ENCODE results near the gene DMRTB1. TPM values are rescaled to one million over a fixed set of nuclear protein-coding genes. Genes with fewer than 3 reads are reported as not detected.

DMRTB1 gene
- total RNA-seq, 1 donor from 2014 or later: not detected

DNA sequence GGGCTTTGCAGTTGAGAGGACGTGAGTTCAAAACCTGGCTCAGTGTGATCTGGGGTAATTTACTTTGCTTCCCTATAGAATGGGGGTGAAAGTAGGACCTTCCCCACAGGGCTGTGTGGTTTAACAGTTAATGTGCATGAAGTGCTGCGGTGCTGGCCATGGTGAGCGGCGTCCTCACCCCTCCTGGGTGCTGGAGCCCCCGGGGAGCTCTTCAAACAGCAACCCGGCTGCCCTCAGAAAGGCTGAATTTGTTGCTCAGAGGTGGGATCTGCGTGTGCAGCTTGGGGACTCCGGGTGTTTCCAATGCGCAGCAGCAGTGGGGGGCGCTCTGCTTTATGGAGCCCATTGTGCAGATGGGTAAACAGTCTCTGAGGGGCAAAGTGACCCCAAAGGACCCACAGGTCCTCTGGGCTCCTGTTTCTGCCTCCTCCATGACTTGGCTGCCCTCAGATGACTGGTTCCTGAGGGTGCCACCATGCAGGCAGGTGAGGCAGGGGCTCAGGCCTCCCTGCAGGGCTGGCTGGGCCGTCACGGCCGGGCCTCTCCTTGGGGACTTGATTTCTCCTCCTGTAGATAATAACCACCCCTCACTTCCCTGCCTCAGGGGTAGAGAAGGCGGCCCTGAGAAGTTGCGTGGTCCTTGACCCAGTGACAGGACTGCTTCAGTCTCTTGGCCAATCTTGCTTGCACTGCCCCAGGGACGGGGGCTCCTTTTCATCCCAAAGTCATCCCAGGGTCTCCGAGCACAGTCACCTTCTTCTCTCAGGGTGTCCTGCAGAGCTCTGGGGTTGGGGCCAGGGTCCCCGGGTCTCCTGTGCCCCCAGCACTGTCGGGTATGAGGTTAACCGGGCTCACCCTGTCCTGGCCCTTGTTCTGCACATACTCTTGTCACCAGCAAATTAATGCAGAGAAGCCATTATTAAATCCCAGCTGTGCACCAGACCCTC, 40.3 kb downstream of the DMRTB1 start:
- no peaks in the 10 kb centered on the region for H3K36me3 Mint-ChIP-seq
- TF ChIP-seq, protein P1, sequence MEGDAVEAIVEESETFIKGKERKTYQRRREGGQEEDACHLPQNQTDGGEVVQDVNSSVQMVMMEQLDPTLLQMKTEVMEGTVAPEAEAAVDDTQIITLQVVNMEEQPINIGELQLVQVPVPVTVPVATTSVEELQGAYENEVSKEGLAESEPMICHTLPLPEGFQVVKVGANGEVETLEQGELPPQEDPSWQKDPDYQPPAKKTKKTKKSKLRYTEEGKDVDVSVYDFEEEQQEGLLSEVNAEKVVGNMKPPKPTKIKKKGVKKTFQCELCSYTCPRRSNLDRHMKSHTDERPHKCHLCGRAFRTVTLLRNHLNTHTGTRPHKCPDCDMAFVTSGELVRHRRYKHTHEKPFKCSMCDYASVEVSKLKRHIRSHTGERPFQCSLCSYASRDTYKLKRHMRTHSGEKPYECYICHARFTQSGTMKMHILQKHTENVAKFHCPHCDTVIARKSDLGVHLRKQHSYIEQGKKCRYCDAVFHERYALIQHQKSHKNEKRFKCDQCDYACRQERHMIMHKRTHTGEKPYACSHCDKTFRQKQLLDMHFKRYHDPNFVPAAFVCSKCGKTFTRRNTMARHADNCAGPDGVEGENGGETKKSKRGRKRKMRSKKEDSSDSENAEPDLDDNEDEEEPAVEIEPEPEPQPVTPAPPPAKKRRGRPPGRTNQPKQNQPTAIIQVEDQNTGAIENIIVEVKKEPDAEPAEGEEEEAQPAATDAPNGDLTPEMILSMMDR (conservative IDR thresholded peaks at IDR 0.05): no peak
- H3K27ac Mint-ChIP-seq: no peak overlapping the region
- no peak for DNase-seq (ENCODE audit: extremely low spot score, unreplicated experiment)
- no peak overlapping the region for H3K4me3 Mint-ChIP-seq
- peaks cover 16% of the 10 kb centered on the region for H3K4me1 Mint-ChIP-seq (ENCODE audit: unreplicated experiment)
- peaks cover 2% of the 10 kb centered on the region for H3K27me3 Mint-ChIP-seq
- H3K9me3 Mint-ChIP-seq: no peaks in the 10 kb centered on the region

GRCh38 chr1:53500204-53501064, 41.2 kb downstream of the DMRTB1 start:
- Mint-ChIP-seq H3K4me1 (ENCODE audit: unreplicated experiment) (peaks cover 16% of the 10 kb centered on the region), H3K27me3 (peaks cover 2% of the 10 kb centered on the region), H3K4me3 (no peak overlapping the region), H3K27ac (no peak overlapping the region), H3K9me3 (no peaks in the 10 kb centered on the region), H3K36me3 (no peaks in the 10 kb centered on the region)
- no peak for DNase-seq (ENCODE audit: extremely low spot score, unreplicated experiment)
- TF ChIP-seq, protein P1 (conservative IDR thresholded peaks at IDR 0.05): no peak

- H3K9me3 Mint-ChIP-seq: no peaks in the 10 kb centered on the region
- peaks cover 2% of the 10 kb centered on the region for H3K27me3 Mint-ChIP-seq
- TF ChIP-seq, protein P1 (conservative IDR thresholded peaks at IDR 0.05): no peak
- H3K27ac Mint-ChIP-seq: no peak overlapping the region
- no peaks in the 10 kb centered on the region for H3K36me3 Mint-ChIP-seq
- DNase-seq (ENCODE audit: extremely low spot score, unreplicated experiment): no peak
- H3K4me3 Mint-ChIP-seq: no peak overlapping the region
- peaks cover 16% of the 10 kb centered on the region for H3K4me1 Mint-ChIP-seq (ENCODE audit: unreplicated experiment)
Measured at GRCh38 chr1:53501065-53502005, 42.1 kb downstream of the DMRTB1 start.

GRCh38 chr1:53502641-53503432, 43.6 kb downstream of the DMRTB1 start:
- H3K36me3 Mint-ChIP-seq: no peaks in the 10 kb centered on the region
- H3K27ac Mint-ChIP-seq: no peak overlapping the region
- no peaks in the 10 kb centered on the region for H3K9me3 Mint-ChIP-seq
- no peak for DNase-seq (ENCODE audit: extremely low spot score, unreplicated experiment)
- TF ChIP-seq, protein P1 (conservative IDR thresholded peaks at IDR 0.05): no peak
- peaks cover 2% of the 10 kb centered on the region for H3K27me3 Mint-ChIP-seq
- peaks cover 21% of the 10 kb centered on the region for H3K4me1 Mint-ChIP-seq (ENCODE audit: unreplicated experiment)
- H3K4me3 Mint-ChIP-seq: no peak overlapping the region

Measured in type B pancreatic cell (in vitro differentiated cells).